Dedifferentiated amniotic fluid mesenchymal stem cell (primary cell): Measurements from ENCODE around the gene TMEM204.

ENCODE experiments used
- DNase-seq: peaks from one replicate; pipeline ENCODE4 v3.0.0-alpha.2; 2016; ENCODE audit errors: extremely low spot score

TMEM204 gene

GRCh38 chr16:1533443-1533951, at the start of gene TMEM204:
Gene TMEM204 (plus strand): TSS chr16:1533666. CDS start chr16:1534276, 610 bp downstream.
- DNase-seq: peak; percentile 34

DNA sequence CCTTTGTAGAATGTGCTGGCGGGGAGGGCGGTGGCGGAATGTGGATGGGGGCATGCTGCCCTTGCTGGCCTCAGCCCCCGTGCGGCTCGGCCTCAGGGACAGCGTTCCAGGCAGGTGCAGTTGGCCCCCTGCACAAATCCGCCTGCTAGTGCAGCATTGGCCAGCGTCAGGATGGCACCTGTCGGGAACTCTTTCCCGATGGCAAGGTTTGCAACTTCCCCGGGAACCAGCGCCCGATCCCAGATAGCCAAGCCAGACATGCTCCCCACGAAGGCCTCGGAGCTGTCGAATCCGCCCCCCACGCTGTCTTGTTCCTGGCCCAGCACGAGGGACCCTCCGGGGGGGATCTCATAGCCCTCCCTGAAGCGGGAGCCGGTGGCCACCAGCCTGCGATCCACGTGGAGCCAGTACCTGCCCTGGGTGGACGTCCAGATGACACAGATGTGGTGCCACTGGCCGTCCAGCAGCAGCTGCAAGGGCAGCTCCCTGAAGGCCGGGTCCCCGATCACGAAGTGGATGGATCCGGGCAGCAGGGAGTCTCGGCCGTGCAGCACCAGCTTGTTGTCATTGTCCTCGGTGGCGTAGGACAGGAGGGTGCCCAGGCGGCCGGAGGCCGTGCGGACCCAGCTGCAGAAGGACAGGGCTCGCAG, 47.5 kb upstream of the TMEM204 start:
- no peak for DNase-seq

- no peak for DNase-seq
These were observed 46.7 kb upstream of the TMEM204 start for GRCh38 chr16:1486551-1487390.

- DNase-seq: no peak
These were observed 45.9 kb upstream of the TMEM204 start for GRCh38 chr16:1487395-1488053.

- no peak for DNase-seq
These were observed 45.3 kb upstream of the TMEM204 start for GRCh38 chr16:1488054-1488601.

DNA sequence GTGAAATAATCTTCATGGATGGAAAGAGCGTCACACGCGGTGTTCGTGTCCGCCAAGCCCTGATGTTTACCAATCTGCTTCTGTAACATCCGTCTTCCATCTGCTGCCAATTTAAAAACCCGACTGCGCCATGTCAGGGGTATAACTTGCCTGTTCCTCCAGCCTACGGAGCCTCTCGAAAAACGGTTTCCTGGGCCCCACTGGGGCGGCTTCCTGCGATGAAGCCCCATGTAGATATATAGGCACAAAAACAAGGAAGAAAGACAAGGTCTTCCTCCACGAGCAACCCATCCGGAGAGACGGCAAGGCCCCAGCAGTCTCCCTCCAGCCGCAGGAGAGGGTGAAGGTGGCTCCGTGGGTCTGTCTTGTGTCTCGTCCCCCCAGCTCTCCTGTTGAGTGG, 44.8 kb upstream of the TMEM204 start, which contains the start of gene PTX4:
Gene PTX4, minus strand, starts transcription at position 326 of the 400 bp plus-strand sequence. Its CDS starts 35 bp downstream, at position 291.
- DNase-seq: no peak

DNA sequence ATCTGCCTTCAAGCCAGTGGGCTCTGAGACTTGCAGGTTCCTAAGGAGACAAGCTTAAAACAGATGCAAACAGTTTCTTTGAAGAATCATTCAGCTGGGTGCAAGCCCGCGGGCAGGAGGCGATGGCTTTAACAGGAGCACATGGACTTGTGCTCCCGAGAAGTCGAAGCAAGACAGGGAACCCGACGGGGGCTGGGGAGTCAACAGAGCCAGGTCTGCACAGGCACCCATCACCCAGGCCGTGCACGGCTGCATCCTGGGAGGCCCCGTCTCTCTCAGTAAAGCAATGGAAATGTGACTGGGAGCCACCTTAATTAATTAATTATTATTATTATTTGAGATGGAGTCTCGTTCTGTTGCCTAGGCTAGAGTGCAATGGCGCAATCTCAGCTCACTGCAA, 44.4 kb upstream of the TMEM204 start:
- DNase-seq: no peak

- no peak for DNase-seq
These were observed 42.1 kb upstream of the TMEM204 start for GRCh38 chr16:1491327-1491726.

GRCh38 chr16:1492082-1492922, 41.2 kb upstream of the TMEM204 start:
- no peak for DNase-seq

DNA sequence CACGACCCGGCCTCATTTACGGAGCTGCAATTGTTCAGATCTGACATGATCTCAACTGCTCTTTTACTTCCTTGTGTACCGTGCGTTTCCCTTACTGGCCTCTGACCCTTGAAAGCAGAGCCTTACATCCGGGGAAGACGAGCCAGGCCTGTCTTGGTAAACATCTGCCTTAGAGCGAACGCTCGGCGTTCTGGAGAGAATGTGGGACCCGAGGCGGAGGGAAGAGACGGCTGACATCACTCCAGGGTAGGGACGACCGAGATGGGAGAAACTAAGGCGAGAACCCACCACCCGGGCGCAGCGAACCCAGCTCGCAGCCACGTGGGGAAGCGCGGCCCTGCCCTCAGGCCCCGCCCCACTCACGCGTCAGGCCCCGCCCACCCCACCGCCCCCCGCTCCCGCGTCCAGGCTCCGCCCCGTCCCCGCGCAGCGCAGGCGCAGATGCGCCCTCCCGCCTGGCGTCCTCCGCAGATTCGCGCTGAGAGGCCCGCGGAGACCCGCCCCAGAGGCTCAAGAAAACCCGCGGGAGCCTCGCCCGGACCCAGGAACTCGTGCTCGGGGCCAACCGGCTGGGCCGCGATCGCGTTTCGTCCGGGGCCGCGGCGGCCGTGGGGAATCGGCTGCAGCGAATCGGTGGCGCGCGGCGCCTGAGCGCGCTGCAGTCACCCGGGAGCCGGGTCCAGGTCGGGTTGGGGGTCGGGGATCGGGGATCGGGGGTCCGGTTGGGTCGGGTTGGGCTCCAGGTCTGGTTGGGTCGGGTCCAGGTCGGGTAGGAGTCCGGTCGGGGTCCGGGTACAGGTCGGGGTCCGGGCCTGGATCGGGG, 40.3 kb upstream of the TMEM204 start, which contains the start of gene TELO2:
Gene TELO2, plus strand, starts transcription at position 438 of the 823 bp plus-strand sequence. CDS start 922 bp downstream, outside the sequence.
- peak; percentile 68 for DNase-seq

- no peak for DNase-seq
These were observed 39.7 kb upstream of the TMEM204 start for GRCh38 chr16:1493746-1494094.

DNA sequence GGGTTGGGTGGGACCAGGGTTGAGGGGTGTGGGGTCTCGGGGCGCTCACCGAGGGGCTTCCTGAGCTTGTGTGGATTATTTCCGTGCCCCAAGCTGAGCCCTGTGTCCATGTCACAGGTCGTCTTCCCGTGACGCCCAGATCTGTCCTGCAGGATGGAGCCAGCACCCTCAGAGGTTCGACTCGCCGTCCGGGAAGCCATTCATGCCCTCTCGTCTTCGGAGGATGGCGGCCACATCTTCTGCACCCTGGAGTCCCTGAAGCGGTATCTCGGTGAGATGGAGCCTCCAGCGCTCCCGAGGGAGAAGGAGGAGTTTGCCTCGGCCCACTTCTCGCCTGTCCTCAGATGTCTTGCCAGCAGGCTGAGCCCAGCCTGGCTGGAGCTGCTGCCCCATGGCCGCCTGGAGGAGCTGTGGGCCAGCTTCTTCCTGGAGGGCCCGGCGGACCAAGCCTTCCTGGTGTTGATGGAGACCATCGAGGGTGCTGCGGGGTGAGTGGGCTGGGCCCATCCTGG, 39.3 kb upstream of the TMEM204 start:
- no peak for DNase-seq

DNA sequence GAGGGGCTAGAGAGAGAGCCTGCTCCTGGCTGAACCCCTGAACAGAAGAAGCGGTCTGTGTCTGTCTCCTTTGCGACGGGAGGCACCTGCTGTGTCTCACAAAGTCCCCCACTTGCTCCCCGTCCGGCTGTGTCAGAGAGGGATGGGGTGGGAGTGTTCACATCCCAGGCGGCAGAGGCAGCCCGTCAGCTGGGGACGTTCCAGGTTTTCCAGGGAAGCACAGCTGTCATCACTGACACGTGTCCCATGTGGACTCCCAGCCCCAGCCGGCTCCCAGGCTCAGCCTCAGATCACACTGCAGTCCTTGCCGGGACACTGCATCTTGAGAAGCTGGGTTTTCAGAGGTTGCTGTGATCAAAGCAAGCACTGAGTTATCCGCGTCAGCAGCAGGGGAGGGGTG, 38.8 kb upstream of the TMEM204 start:
- DNase-seq: no peak

- DNase-seq: no peak
These were observed 38.1 kb upstream of the TMEM204 start for GRCh38 chr16:1495211-1495888.

- no peak for DNase-seq
These were observed 37.6 kb upstream of the TMEM204 start for GRCh38 chr16:1495889-1496262.

- no peak for DNase-seq
These were observed 37.0 kb upstream of the TMEM204 start for GRCh38 chr16:1496464-1496863.

DNA sequence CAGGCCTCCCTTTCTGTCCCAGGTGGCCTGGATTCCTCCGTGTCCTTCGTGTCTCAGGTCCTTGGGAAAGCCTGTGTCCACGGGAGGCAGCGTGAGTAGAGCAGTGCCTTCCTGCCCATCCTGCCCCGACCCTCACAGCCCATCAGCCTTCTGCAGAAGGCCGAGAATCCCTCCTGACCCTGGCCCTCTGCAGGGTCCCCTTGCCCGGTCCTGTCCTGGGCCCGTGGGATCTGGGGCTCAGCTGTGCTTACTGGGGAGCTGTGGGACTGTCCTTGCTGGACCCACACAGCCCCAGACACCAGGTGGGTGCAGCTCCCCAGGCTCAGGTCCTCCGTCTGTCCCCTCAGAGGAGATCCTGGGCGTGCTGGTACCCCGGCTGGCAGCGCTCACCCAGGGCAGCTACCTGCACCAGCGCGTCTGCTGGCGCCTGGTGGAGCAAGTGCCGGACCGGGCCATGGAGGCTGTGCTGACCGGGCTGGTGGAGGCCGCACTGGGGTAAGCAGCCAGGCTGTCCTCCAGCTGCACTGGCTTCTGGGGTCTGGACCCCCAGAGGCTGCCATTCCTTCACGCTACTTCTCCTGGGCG, 36.4 kb upstream of the TMEM204 start:
- DNase-seq: no peak

- no peak for DNase-seq
These were observed 34.4 kb upstream of the TMEM204 start for GRCh38 chr16:1498899-1499676.
